Ectodermal cell (in vitro differentiated cells): ENCODE results near the gene PARD3B.

Source experiments
- H3K27ac ChIP-seq: 2 replicates; pipeline ENCODE4 v1.7.0; 2013; ENCODE audit warnings: mild to moderate bottlenecking, low read depth, low read length; ENCODE audit not compliant: insufficient read depth, poor library complexity, severe bottlenecking
- H3K27me3 ChIP-seq: 2 replicates; pipeline ENCODE4 v1.7.0; 2013; ENCODE audit warnings: mild to moderate bottlenecking, low read length; ENCODE audit not compliant: insufficient read depth, control insufficient read depth, poor library complexity, severe bottlenecking
- H3K36me3 ChIP-seq: one replicate; pipeline ENCODE4 v1.7.0; 2013; ENCODE audit warnings: low read length; ENCODE audit not compliant: control insufficient read depth, insufficient read depth
- H3K4me1 ChIP-seq: one replicate; pipeline ENCODE4 v1.7.0; 2013; ENCODE audit warnings: low read length; ENCODE audit not compliant: control insufficient read depth, insufficient read depth
- H3K4me3 ChIP-seq: 2 replicates; pipeline ENCODE4 v1.7.0; 2013; ENCODE audit warnings: low read depth, low read length, control low read depth; ENCODE audit not compliant: insufficient read depth
- H3K9me3 ChIP-seq: 2 replicates; pipeline ENCODE4 v1.7.0; 2013; ENCODE audit warnings: mild to moderate bottlenecking, low read length, moderate library complexity; ENCODE audit not compliant: control insufficient read depth
- WGBS, 2 experiments: methylation state at CpG; one replicate each; pipeline ENCODE4 v1.1.7; 2013; ENCODE audit warnings: missing lambda C conversion rate in 2 of 2; 5-methylcytosine and 5-hydroxymethylcytosine counted together

The PARD3B gene

DNA sequence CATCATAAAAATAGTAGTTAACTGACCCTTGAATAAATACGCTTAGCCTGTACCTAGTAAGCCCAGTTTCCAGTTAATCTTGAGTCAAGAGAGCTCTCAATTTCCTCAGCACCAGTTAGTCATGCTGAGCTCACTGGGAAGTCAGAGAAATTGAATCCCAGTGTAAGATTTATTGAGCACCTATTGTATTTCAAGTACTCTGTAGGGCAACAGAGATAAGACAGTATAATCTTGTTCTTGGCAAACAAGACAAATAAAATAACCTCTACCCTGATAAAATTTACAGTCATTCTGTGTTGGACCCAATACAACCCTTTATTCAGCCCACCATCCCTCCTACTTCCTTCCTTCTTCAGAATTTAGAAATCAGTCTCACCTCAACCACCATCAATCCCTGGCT, 1065.2 kb downstream of the PARD3B start:
- no peaks in the 10 kb centered on the region for H3K9me3 ChIP-seq
- no peak overlapping the region for H3K4me3 ChIP-seq
- peaks cover 11% of the 10 kb centered on the region for H3K4me1 ChIP-seq
- 95% methylated on average over 1 of the region's 1 CpG for WGBS, 2 experiments
- H3K36me3 ChIP-seq, result no peaks in the 10 kb centered on the region
- no peaks in the 10 kb centered on the region for H3K27me3 ChIP-seq
- no peak overlapping the region for H3K27ac ChIP-seq

DNA sequence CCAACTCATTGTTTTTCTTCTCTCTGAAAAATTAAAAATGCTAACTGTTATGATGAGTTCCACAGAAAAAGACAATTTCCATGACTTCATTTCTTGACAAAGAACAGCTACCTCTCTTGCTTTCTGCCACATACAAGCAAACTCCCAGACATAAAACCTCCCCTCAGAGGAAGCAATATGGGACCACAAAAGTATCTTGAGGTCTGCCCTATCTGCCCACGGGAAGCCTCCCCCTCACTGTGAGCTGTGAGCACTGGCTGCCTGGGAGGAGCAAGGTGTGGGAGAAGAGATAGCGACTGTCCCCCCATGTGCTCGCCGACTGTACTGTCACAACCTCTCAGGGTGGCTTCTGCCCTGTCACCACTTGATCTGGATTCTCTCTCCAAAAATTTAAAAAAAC, 1067.4 kb downstream of the PARD3B start:
- H3K9me3 ChIP-seq, result no peaks in the 10 kb centered on the region

DNA sequence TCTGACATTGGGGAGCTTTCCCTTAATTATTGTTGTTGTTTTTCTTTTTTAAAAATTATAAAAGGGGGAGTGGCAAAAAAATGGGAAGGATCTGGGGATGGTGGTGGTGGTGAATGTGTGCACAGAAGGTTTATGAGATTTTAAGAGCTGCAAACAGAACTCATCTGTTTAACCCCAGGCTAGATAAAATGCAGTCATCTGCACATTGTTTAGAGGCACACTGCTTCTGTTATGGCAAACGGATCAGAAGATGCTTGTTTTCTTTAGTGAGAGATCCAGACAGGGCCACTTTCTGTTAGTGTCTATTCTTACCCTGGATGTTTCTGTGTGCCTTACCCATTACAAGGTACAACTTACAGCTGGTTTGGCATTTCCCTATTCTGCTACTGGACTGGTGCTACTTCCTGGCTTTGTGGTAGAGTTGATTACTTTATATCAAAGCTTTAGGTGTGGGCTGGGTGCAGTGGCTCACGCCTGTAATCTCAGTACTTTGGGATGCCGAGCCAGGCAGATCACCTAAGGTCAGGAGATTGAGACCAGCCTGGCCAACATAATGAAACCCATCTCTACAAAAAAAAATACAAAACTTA, 1068.8 kb downstream of the PARD3B start:
- peaks cover 11% of the 10 kb centered on the region for H3K4me1 ChIP-seq
- no peak overlapping the region for H3K27ac ChIP-seq
- no peaks in the 10 kb centered on the region for H3K9me3 ChIP-seq
- H3K27me3 ChIP-seq, result no peaks in the 10 kb centered on the region
- no peak overlapping the region for H3K4me3 ChIP-seq
- 81 to 83% methylated on average over 3 of the region's 3 CpGs for WGBS, 2 experiments
- H3K36me3 ChIP-seq, result no peaks in the 10 kb centered on the region

More for the DNA sequence above, 1067.4 kb downstream of the PARD3B start:
- no peak overlapping the region for H3K4me3 ChIP-seq
- H3K4me1 ChIP-seq, result peaks cover 11% of the 10 kb centered on the region
- no peaks in the 10 kb centered on the region for H3K27me3 ChIP-seq
- 72 to 79% methylated on average over 4 of the region's 4 CpGs for WGBS, 2 experiments
- H3K27ac ChIP-seq, result no peak overlapping the region
- H3K36me3 ChIP-seq, result no peaks in the 10 kb centered on the region

GRCh38 chr2:205614965-205615364, 1069.7 kb downstream of the PARD3B start:
- 92 to 98% methylated on average over 4 of the region's 4 CpGs for WGBS, 2 experiments
- Histone ChIP-seq H3K4me3 (no peak overlapping the region), H3K9me3 (no peaks in the 10 kb centered on the region), H3K27me3 (no peaks in the 10 kb centered on the region), H3K36me3 (no peaks in the 10 kb centered on the region), H3K27ac (no peak overlapping the region), H3K4me1 (peaks cover 11% of the 10 kb centered on the region)

DNA sequence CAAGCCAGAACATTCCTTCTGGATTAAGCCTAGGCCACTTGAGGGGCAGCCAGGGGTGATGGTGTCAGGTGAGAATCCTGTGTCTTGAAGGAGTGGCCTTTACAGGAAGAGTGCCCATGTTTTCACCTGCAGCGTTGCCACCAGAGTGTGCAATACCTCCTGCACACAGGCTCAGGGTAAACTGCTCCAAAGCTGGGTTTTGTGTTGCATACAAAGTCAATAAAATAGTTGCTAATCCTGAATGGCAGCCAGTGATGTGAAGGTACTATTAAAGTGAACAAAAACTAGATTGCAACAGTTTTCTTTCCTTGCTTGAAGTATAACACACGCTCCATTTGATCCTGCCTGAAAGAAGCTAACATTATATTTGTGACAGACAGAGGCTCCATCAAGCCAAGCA, 1072.6 kb downstream of the PARD3B start:
- Histone ChIP-seq H3K27ac (no peak overlapping the region), H3K27me3 (no peaks in the 10 kb centered on the region), H3K4me3 (no peak overlapping the region), H3K36me3 (no peaks in the 10 kb centered on the region), H3K9me3 (no peaks in the 10 kb centered on the region), H3K4me1 (peaks cover 7% of the 10 kb centered on the region)
- 90 to 97% methylated on average over 2 of the region's 2 CpGs for WGBS, 2 experiments

DNA sequence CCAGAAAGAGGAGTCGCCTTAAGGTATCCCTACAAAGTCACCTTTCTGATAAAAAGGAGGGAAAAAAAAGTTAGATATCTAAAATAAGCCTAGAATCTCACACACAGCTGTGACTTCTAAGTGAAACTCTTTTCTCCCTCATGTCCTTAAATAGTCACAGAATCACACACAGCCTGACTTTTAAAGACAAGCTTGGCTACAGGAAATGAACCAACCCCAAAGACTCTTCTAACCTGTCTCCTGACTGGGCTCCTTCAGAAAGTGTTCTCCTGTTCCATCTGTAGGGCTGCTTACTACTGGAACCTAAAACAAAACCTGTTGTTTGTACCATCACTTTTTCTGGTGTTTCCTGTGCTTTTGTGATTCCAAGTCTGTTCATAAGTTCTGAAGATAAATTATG, 1074.3 kb downstream of the PARD3B start:
- Histone ChIP-seq H3K27ac (no peak overlapping the region), H3K4me1 (no peaks in the 10 kb centered on the region)

DNA sequence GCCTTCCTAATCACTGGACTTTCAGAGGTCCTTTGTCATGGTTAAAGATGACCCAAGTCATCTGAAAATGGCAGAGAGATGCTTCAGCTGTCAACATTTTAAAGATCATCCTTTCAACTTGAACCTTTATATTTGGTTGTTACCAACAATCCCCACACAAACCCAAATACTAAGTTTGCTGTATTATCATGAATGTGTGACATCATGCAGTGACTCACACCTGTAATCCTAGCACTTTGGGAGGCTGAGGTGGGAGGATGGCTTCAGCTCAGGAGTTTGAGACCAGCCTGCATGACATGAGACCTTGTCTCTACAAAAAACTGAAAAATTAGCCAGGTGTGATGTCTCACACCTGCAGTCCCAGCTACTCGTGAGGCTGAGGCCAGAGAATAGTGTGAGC, 1081.8 kb downstream of the PARD3B start:
- WGBS, 2 experiments, result 90 to 96% methylated on average over 1 of the region's 1 CpG
- no peaks in the 10 kb centered on the region for H3K9me3 ChIP-seq
- no peak overlapping the region for H3K4me3 ChIP-seq
- peaks cover 17% of the 10 kb centered on the region for H3K4me1 ChIP-seq
- no peak overlapping the region for H3K27ac ChIP-seq
- H3K27me3 ChIP-seq, result no peaks in the 10 kb centered on the region
- H3K36me3 ChIP-seq, result no peaks in the 10 kb centered on the region

More for the DNA sequence above, 1074.3 kb downstream of the PARD3B start:
- Histone ChIP-seq H3K4me3 (no peak overlapping the region), H3K27me3 (no peaks in the 10 kb centered on the region), H3K36me3 (no peaks in the 10 kb centered on the region), H3K9me3 (no peaks in the 10 kb centered on the region)
- 86 to 100% methylated on average over 1 of the region's 1 CpG for WGBS, 2 experiments

GRCh38 chr2:205628422-205628821, 1083.1 kb downstream of the PARD3B start:
- Histone ChIP-seq H3K9me3 (no peaks in the 10 kb centered on the region), H3K4me1 (peaks cover 17% of the 10 kb centered on the region), H3K27ac (no peak overlapping the region), H3K4me3 (no peak overlapping the region), H3K36me3 (no peaks in the 10 kb centered on the region), H3K27me3 (no peaks in the 10 kb centered on the region)
- 89 to 91% methylated on average over 2 to 3 of the region's 3 CpGs for WGBS, 2 experiments

DNA sequence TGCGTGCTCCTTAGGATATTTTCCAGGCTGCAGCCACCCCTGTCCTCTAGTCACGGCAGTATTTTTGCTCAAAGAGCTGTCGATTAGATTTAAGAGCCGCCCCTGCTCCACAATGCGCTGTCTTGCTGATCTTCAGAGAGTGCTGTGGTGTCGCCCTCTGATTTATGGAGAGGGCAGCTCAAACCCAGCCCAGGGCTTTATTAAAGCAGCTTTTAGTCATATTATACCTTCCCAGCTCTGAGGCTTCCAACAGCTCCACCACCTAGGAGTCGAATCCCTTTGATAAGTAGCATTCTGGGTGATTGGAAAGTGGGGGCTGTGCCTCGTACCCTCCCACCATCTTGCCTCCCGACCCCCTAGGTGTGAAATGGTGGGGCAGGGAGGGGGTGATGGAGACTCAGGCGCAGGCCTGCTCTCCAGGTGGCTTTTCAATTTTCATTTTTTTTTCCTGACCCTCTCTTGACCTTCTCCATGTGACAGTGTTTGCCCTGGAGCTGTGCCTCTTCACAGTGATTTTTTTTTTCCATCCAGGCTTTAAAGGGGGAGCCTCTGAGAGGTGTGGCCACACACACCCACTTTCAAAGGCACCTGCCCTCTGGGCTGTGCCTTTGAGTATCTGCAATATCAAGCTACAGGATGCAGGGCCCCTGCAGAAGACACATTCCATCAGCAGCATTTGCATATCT, 1084.0 kb downstream of the PARD3B start:
- H3K4me1 ChIP-seq, result peaks cover 17% of the 10 kb centered on the region
- no peak overlapping the region for H3K27ac ChIP-seq
- no peaks in the 10 kb centered on the region for H3K27me3 ChIP-seq
- H3K9me3 ChIP-seq, result no peaks in the 10 kb centered on the region
- 82 to 83% methylated on average over 8 to 10 of the region's 10 CpGs for WGBS, 2 experiments
- no peak overlapping the region for H3K4me3 ChIP-seq
- H3K36me3 ChIP-seq, result no peaks in the 10 kb centered on the region

DNA sequence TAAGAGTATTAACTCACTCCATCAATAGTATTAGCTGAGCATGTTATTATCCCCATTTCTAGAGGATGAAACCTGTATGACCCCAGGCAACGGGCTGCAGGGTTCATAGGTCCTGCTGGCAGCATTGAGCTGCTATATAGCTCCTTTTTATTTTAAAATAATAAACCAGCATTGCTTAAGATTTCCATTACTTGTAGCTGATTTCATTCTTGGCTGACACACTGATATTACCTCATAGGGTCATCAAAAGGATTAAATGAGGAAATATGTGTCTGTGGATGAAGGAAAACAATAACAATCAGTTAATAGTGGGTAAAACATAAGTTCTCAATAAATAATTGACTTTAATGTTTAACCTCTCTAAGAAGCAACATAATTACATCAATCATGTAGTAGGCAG, 1088.7 kb downstream of the PARD3B start:
- Histone ChIP-seq H3K36me3 (no peaks in the 10 kb centered on the region), H3K27ac (no peak overlapping the region), H3K4me3 (no peak overlapping the region), H3K27me3 (no peaks in the 10 kb centered on the region), H3K9me3 (no peaks in the 10 kb centered on the region), H3K4me1 (peaks cover 13% of the 10 kb centered on the region)
- 82 to 100% methylated on average over 1 of the region's 1 CpG for WGBS, 2 experiments
